ENCODE measurements around the gene COL11A2.

DNA sequence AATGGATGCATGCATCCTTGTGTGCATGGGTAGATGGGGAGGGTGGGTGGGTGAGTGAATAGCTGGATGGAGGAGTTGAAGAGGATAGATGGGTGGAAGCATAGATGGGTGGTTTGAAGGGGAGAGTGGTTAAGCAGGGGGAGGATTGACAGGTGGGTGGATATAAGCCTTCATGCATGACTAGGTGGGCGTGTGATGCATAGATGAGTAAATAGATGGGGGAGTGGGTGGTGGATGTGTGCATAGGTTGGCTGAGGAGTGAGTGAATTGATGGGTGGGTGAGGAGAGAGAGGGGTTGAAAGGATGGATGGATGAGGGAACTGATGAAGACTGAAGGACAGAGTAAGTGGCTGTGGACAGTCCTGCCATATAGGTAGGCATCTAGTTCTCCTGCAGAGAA lies 4.5 kb downstream of the COL11A2 start:
- no peak for TF ChIP-seq MAX (CRISPR knock-in tag; IDR thresholded peaks at IDR 0.05)
- TF ChIP-seq KAT7 (CRISPR knock-in tag; IDR thresholded peaks at IDR 0.05; ENCODE audit: borderline replicate concordance): no peak
- TF ChIP-seq ARID4B (CRISPR knock-in tag; IDR thresholded peaks at IDR 0.05; ENCODE audit: borderline replicate concordance): no peak
- TF ChIP-seq ETV6 (CRISPR knock-in tag; IDR thresholded peaks at IDR 0.05): no peak
- TF ChIP-seq HMGXB4 (CRISPR knock-in tag; IDR thresholded peaks at IDR 0.05): no peak
- no peak for TF ChIP-seq OVOL2 (CRISPR knock-in tag; IDR thresholded peaks at IDR 0.05; ENCODE audit: borderline replicate concordance)
- TF ChIP-seq, protein P1, sequence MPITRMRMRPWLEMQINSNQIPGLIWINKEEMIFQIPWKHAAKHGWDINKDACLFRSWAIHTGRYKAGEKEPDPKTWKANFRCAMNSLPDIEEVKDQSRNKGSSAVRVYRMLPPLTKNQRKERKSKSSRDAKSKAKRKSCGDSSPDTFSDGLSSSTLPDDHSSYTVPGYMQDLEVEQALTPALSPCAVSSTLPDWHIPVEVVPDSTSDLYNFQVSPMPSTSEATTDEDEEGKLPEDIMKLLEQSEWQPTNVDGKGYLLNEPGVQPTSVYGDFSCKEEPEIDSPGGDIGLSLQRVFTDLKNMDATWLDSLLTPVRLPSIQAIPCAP (CRISPR knock-in tag; IDR thresholded peaks at IDR 0.05): no peak
- no peak for TF ChIP-seq CTCF (IDR thresholded peaks at IDR 0.05)
- no peak for TF ChIP-seq STAT6 (CRISPR knock-in tag; conservative IDR thresholded peaks at IDR 0.05; ENCODE audit: low read depth)
- TF ChIP-seq NFYB (CRISPR knock-in tag; conservative IDR thresholded peaks at IDR 0.05; ENCODE audit: low read depth): no peak
- TF ChIP-seq CREM (CRISPR knock-in tag; IDR thresholded peaks at IDR 0.05): no peak
- no peak for TF ChIP-seq FOXP1 (CRISPR knock-in tag; IDR thresholded peaks at IDR 0.05; ENCODE audit: borderline replicate concordance)
- TF ChIP-seq ATF2 (CRISPR knock-in tag; IDR thresholded peaks at IDR 0.05; ENCODE audit: borderline replicate concordance, low read depth): no peak
- TF ChIP-seq IRF2 (CRISPR knock-in tag; IDR thresholded peaks at IDR 0.05; ENCODE audit: borderline replicate concordance, low read depth): no peak
